GM12873 (cell line): ENCODE data around the gene TEX14.

Experiments
- TF ChIP-seq, protein P1 (sequence below): IDR thresholded peaks from 2 replicates; pipeline ENCODE4 v1.5.1; 2012; ENCODE audit warnings: low read depth, mild to moderate bottlenecking, moderate library complexity, low read length, control low read depth; ENCODE audit not compliant: insufficient read depth; ENCODE audit errors: missing control alignments

The TEX14 gene

DNA sequence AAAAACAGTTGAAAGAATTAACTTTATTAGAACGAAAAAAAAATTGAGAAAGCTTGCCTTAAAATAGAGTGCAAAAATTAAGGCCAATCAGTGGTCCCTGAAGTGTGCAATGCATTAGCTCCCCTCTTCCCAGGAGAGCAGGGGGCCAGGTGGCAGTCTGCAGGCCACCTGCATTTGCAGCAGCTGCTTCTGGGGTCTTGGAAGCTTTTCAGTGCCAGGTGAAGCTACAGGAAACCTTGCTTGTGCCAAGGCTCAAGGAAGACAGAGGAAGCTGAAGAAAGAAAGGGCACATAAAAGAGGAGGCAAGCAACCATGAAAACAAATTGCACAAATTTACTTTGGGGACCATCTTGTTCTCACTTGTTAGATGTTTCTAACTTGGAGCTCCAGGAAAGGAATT is 126.9 kb downstream of the TEX14 start:
- TF ChIP-seq, protein P1, sequence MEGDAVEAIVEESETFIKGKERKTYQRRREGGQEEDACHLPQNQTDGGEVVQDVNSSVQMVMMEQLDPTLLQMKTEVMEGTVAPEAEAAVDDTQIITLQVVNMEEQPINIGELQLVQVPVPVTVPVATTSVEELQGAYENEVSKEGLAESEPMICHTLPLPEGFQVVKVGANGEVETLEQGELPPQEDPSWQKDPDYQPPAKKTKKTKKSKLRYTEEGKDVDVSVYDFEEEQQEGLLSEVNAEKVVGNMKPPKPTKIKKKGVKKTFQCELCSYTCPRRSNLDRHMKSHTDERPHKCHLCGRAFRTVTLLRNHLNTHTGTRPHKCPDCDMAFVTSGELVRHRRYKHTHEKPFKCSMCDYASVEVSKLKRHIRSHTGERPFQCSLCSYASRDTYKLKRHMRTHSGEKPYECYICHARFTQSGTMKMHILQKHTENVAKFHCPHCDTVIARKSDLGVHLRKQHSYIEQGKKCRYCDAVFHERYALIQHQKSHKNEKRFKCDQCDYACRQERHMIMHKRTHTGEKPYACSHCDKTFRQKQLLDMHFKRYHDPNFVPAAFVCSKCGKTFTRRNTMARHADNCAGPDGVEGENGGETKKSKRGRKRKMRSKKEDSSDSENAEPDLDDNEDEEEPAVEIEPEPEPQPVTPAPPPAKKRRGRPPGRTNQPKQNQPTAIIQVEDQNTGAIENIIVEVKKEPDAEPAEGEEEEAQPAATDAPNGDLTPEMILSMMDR: no peak

GRCh38 chr17:58564243-58564642 is 127.6 kb downstream of the TEX14 start:
- TF ChIP-seq, protein P1: no peak

- TF ChIP-seq, protein P1: no peak
Observed at GRCh38 chr17:58560511-58560910, 131.3 kb downstream of the TEX14 start.

- TF ChIP-seq, protein P1: no peak
Observed at GRCh38 chr17:58557981-58558380, 133.9 kb downstream of the TEX14 start.

- TF ChIP-seq, protein P1: no peak
Observed at GRCh38 chr17:58556833-58557250, 135.0 kb downstream of the TEX14 start.

DNA sequence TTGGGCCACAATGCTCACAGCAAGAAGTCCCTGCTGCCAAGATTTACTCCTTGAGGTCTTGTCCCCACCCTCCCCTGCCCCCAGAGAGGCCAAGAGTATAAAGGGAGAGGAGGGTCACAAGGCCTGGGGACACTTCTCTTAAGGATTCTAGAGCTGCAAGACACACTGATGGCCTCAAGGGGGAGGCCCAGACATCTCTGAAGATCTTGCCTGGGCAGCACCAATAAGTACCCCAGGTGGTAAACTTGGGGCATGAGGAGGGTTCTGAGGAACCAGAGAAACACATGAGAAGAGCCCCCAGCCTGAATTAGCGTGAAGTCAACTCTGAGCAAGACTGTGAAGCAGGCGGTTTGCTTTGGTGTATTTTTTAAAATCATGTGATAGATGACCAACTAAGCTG is 150.6 kb downstream of the TEX14 start:
- TF ChIP-seq, protein P1: peak; percentile 68

DNA sequence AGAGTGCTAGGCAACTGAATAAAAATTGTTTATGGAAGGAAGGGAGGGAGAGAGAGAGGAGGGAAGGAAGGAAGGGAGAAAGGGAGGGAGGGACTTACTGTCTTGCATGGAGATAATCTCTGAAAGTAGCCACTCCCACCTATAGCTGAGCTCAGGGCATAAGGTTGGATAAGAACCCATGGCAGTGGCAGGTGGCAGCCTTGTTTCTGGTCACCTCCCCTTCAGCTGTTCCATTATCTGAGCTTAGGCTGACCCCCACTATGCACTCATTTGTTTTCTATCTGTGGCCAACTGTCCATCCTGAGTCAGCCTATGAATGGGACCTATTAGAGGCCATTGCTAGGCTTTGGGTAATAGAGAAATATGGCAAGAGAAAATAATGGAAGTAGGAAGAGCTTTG is 152.1 kb downstream of the TEX14 start:
- TF ChIP-seq, protein P1: no peak
